ENCODE measurements around the gene TAMALIN.

TAMALIN gene

DNA sequence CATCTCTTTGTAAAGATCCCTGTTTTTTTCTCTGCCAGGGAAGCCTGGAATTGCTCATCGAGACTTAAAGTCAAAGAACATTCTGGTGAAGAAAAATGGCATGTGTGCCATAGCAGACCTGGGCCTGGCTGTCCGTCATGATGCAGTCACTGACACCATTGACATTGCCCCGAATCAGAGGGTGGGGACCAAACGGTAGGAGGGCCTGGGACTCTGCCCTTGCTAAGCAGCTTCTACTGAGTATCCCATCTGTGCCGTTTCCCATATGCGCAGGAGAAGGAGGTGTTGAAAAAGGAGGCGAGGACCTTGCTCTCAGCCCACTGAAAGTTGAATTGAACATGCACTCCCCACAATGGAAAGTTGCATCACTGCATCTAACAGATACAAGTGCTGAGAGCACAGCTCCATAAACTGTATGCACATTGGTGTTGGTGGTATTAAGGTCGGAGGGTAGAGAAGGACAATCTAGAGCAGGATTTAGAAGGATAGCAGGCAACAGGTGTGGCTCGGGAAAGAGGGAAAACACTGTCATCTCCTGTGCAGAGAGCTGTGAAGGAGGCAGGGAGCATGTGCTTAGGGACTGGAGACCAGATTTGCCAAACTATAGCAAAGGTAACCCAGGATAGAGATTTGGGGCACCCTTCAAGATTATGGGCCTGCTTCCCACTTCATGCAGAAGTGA is 21.5 kb upstream of the TAMALIN start:
- H3K9me3 ChIP-seq (replicated peaks in 1 of 11), result no peaks in the 10 kb centered on the region
- H3K36me3 ChIP-seq, result peaks cover 90 to 99% (median 98%) of the 10 kb centered on the region in 11 experiments
- no peak overlapping the region for H3K4me2 ChIP-seq
- peaks cover 0 to 69% (median 5%) of the 10 kb centered on the region in 11 experiments; a peak in 10 of 22 replicates for H4K20me1 ChIP-seq
- H3K9ac ChIP-seq, result no peak overlapping the region
- TF ChIP-seq Cebpa-rat (IDR thresholded peaks at IDR 0.05), result no peak
- H3K4me3 ChIP-seq, result no peak overlapping the region
- no peaks in the 10 kb centered on the region for H3K27me3 ChIP-seq
- peaks cover 6 to 12% (median 10%) of the 10 kb centered on the region in 10 experiments; a peak in 19 of 20 replicates for H3K4me1 ChIP-seq
- H3K27ac ChIP-seq, result no peak overlapping the region

DNA sequence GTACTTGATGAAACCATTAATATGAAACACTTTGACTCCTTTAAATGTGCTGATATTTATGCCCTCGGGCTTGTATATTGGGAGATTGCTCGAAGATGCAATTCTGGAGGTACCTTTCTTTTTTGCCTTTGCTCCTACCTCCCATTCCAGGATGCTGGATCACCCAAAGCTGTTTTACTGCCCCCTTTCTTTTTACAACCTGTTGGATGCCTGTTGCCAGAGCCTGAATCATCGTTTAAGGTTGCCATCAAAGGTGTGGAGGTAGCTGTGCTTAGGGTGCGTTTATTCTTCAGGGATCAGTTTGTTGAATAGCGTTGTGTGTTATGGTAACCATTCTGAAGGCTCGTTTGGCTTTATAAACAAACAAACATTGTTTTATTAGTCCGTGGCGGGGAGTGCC is 19.9 kb upstream of the TAMALIN start:
- no peak overlapping the region for H3K27ac ChIP-seq
- H3K4me1 ChIP-seq, result no peaks in the 10 kb centered on the region
- H3K9me3 ChIP-seq (replicated peaks in 1 of 11), result no peaks in the 10 kb centered on the region
- no peak overlapping the region for H3K4me3 ChIP-seq
- H3K27me3 ChIP-seq, result no peaks in the 10 kb centered on the region
- peaks cover 88 to 100% (median 100%) of the 10 kb centered on the region in 11 experiments for H3K36me3 ChIP-seq
- no peak overlapping the region for H3K4me2 ChIP-seq
- H4K20me1 ChIP-seq, result peaks cover 0 to 74% (median 13%) of the 10 kb centered on the region in 11 experiments; a peak in 11 of 22 replicates
- no peak for TF ChIP-seq Cebpa-rat (IDR thresholded peaks at IDR 0.05)
- H3K9ac ChIP-seq, result no peak overlapping the region

DNA sequence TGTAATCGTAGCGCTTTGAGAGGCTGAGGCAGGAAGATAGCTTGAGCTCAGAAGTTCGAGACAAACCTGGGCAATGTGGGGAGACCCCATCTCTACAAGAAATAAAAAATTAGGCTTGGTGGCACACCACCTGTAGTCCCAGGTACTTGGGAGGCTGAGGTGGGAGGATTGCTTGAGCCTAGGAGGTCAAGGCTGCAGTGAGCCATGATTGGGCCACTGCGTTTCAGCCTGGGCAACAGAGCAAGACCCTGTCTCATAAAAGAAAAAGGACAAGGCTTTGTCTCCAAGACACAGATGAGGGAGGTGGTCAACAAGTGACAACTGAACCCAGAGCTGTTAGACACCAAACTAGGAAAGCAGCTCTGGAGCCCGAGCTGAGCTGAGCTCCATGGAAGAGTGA is 14.5 kb upstream of the TAMALIN start:
- H3K4me1 ChIP-seq, result peaks cover 0 to 15% (median 6%) of the 10 kb centered on the region in 10 experiments; a peak in 8 of 20 replicates
- peaks cover 64 to 99% (median 97%) of the 10 kb centered on the region in 11 experiments for H3K36me3 ChIP-seq
- no peak overlapping the region for H3K4me2 ChIP-seq
- H3K4me3 ChIP-seq, result no peak overlapping the region
- no peaks in the 10 kb centered on the region for H3K9me3 ChIP-seq (replicated peaks in 1 of 11)
- peak overlapping the region in 2 of 11 experiments; percentile 1 to 17; a peak in 1 of 22 replicates for H3K9ac ChIP-seq
- no peak for TF ChIP-seq Cebpa-rat (IDR thresholded peaks at IDR 0.05)
- peaks cover 0 to 75% (median 39%) of the 10 kb centered on the region in 11 experiments; a peak in 17 of 22 replicates for H4K20me1 ChIP-seq
- H3K27ac ChIP-seq, result peak overlapping the region in 3 of 11 experiments; percentile 20 to 28 (median 26); a peak in 5 of 22 replicates
- no peaks in the 10 kb centered on the region for H3K27me3 ChIP-seq

DNA sequence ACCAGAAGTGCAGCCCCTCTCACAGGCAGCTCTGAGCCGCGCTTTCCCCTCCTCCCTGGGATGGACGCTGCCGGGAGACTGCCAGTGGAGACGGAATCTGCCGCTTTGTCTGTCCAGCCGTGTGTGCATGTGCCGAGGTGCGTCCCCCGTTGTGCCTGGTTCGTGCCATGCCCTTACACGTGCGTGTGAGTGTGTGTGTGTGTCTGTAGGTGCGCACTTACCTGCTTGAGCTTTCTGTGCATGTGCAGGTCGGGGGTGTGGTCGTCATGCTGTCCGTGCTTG is 12.3 kb upstream of the TAMALIN start:
- no peak overlapping the region for H3K4me2 ChIP-seq
- H3K9me3 ChIP-seq (replicated peaks in 1 of 11), result no peaks in the 10 kb centered on the region
- TF ChIP-seq Cebpa-rat (IDR thresholded peaks at IDR 0.05), result no peak
- H3K4me3 ChIP-seq, result no peak overlapping the region
- H3K9ac ChIP-seq, result 0 out of 22 replicates have a peak overlapping the region, but pooled peaks of 1 of the 11 experiments have one; percentile 14
- peak overlapping the region in 1 of 11 experiments; percentile 35; a peak in 1 of 22 replicates for H3K27ac ChIP-seq
- H3K4me1 ChIP-seq, result peaks cover 0 to 15% (median 7%) of the 10 kb centered on the region in 10 experiments; a peak in 8 of 20 replicates
- no peaks in the 10 kb centered on the region for H3K27me3 ChIP-seq
- peaks cover 0 to 82% (median 43%) of the 10 kb centered on the region in 11 experiments; a peak in 17 of 22 replicates for H4K20me1 ChIP-seq
- H3K36me3 ChIP-seq, result peaks cover 53 to 99% (median 96%) of the 10 kb centered on the region in 11 experiments

GRCh38 chr12:51994959-51995358 is 11.8 kb upstream of the TAMALIN start:
- no peak for TF ChIP-seq Cebpa-rat (IDR thresholded peaks at IDR 0.05)
- H3K4me2 ChIP-seq, result no peak overlapping the region
- peaks cover 0 to 15% (median 8%) of the 10 kb centered on the region in 10 experiments; a peak in 8 of 20 replicates for H3K4me1 ChIP-seq
- H3K27ac ChIP-seq, result no peak overlapping the region
- H3K36me3 ChIP-seq, result peaks cover 50 to 99% (median 94%) of the 10 kb centered on the region in 11 experiments
- no peak overlapping the region for H3K9ac ChIP-seq
- no peaks in the 10 kb centered on the region for H3K9me3 ChIP-seq (replicated peaks in 1 of 11)
- H3K4me3 ChIP-seq, result no peak overlapping the region
- H4K20me1 ChIP-seq, result peaks cover 0 to 80% (median 43%) of the 10 kb centered on the region in 11 experiments; a peak in 17 of 22 replicates
- H3K27me3 ChIP-seq, result no peaks in the 10 kb centered on the region

- no peak overlapping the region for H3K27ac ChIP-seq
- no peaks in the 10 kb centered on the region for H3K27me3 ChIP-seq
- TF ChIP-seq Cebpa-rat (IDR thresholded peaks at IDR 0.05), result no peak
- H3K9me3 ChIP-seq (replicated peaks in 1 of 11), result no peaks in the 10 kb centered on the region
- no peak overlapping the region for H3K9ac ChIP-seq
- no peak overlapping the region for H3K4me2 ChIP-seq
- H3K4me1 ChIP-seq, result peaks cover 2 to 33% (median 12%) of the 10 kb centered on the region in 10 experiments; a peak in 17 of 20 replicates
- H3K4me3 ChIP-seq, result no peak overlapping the region
- H3K36me3 ChIP-seq, result peaks cover 33 to 87% (median 73%) of the 10 kb centered on the region in 11 experiments
- H4K20me1 ChIP-seq, result peaks cover 0 to 76% (median 32%) of the 10 kb centered on the region in 11 experiments; a peak in 17 of 22 replicates
Observed at GRCh38 chr12:51997136-51997535, 9.6 kb upstream of the TAMALIN start.

DNA sequence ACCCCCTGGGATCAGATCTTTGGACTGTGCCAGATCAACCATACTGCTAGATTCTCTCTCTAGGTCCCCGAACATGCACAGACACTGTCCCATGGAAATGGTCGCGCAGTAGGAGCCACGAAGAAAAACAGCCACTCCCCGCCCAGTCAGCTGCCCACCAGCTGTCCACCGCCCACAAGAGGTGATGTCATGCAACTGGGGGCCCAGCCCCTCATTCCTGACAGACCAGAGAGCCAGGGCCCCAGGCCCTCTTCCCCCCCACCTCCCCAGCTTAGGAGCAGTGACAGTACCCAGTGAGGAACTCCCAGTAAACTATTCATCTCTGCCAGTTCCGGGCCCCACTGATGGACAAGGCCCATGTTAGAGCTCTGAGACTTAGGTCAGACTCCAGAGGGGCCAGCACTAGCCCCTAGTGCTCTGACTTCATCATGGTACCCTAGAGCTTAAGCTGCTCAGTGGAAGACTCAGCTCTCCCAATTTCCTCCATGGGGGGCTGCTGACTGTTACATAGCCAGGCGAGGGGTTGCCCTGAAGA is 3.7 kb upstream of the TAMALIN start:
- TF ChIP-seq Cebpa-rat (IDR thresholded peaks at IDR 0.05), result no peak
- no peak overlapping the region for H3K27ac ChIP-seq

GRCh38 chr12:52003591-52003990 is 3.2 kb upstream of the TAMALIN start:
- peaks cover 54 to 80% (median 60%) of the 10 kb centered on the region in 10 experiments for H3K4me1 ChIP-seq
- no peak overlapping the region for H3K27ac ChIP-seq

More for the DNA sequence above, 3.7 kb upstream of the TAMALIN start:
- peaks cover 49 to 75% (median 55%) of the 10 kb centered on the region in 10 experiments for H3K4me1 ChIP-seq
- H3K9me3 ChIP-seq (replicated peaks in 1 of 11), result no peaks in the 10 kb centered on the region
- H4K20me1 ChIP-seq, result peaks cover 0 to 63% (median 28%) of the 10 kb centered on the region in 11 experiments; a peak in 17 of 22 replicates
- peak overlapping the region in 3 of 11 experiments; percentile 18 to 48 (median 34); a peak in 1 of 22 replicates for H3K9ac ChIP-seq
- H3K36me3 ChIP-seq, result peaks cover 4 to 29% (median 20%) of the 10 kb centered on the region in 11 experiments; a peak in 19 of 22 replicates
- H3K4me2 ChIP-seq, result peak overlapping the region; percentile 90 to 99 (median 96); a peak in 20 of 22 replicates
- H3K4me3 ChIP-seq, result no peak overlapping the region; a peak in 1 of 20 replicates
- peaks cover 0 to 27% (median 20%) of the 10 kb centered on the region in 11 experiments; a peak in 15 of 22 replicates for H3K27me3 ChIP-seq

More at GRCh38 chr12:52003591-52003990, 3.2 kb upstream of the TAMALIN start:
- peak overlapping the region; percentile 90 to 99 (median 96) for H3K4me2 ChIP-seq
- no peak overlapping the region; a peak in 1 of 20 replicates for H3K4me3 ChIP-seq
- no peaks in the 10 kb centered on the region for H3K9me3 ChIP-seq (replicated peaks in 1 of 11)
- H3K9ac ChIP-seq, result peak overlapping the region in 3 of 11 experiments; percentile 18 to 48 (median 34); a peak in 1 of 22 replicates
- H4K20me1 ChIP-seq, result peaks cover 0 to 68% (median 33%) of the 10 kb centered on the region in 11 experiments; a peak in 18 of 22 replicates
- no peak for TF ChIP-seq Cebpa-rat (IDR thresholded peaks at IDR 0.05)
- peaks cover 0 to 27% (median 20%) of the 10 kb centered on the region in 11 experiments; a peak in 15 of 22 replicates for H3K27me3 ChIP-seq
- peaks cover 0 to 27% (median 15%) of the 10 kb centered on the region in 11 experiments; a peak in 17 of 22 replicates for H3K36me3 ChIP-seq

Measured in BLaER1 treated with 17β-estradiol and CSF1 and Interleukin-3, amounts not matched to agents 10 nM and 100 nM (cell line).